HG02763 (cell line): ENCODE measurements around the gene TMEM86A.
"Not testable (repeated sequence)": the region's sequence is repeated elsewhere in the genome, so short reads cannot be mapped to it uniquely, and the experiment has no call there.

Experiments used
- ATAC-seq: cut with Tn5 transposase; IDR thresholded peaks from one replicate; pipeline ENCODE4 v1.9.1; 2021; ENCODE audit warnings: mild to moderate bottlenecking, moderate library complexity; ENCODE audit not compliant: unreplicated experiment

The TMEM86A gene, protein sequence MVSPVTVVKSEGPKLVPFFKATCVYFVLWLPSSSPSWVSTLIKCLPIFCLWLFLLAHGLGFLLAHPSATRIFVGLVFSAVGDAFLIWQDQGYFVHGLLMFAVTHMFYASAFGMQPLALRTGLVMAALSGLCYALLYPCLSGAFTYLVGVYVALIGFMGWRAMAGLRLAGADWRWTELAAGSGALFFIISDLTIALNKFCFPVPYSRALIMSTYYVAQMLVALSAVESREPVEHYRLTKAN

GRCh38 chr11:18698341-18699268 lies at the start of gene TMEM86A:
Gene TMEM86A, plus strand, starts transcription at chr11:18698779. Its CDS starts 108 bp downstream, at chr11:18698887.
- ATAC-seq, result peak; percentile 93

DNA sequence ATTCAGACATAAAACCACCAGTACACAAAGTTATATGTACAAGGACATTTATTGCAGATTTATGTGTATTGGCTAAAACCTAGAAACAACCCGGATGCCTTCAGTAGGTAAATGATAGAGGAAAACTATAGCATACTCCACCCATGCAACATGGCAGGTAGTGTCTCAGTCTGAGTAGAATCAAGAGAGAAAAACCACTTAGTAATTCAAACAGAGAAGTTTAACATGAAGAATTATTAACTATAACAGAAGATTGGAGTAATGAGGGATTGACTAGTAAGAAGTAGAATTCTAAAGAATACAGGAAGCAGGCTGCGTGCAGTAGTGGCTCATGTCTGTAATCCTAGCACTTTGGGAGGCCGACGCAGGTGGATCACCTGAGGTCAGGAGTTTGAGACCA lies 48.2 kb upstream of the TMEM86A start:
- ATAC-seq, result no peak

- ATAC-seq, result no peak
Observed at GRCh38 chr11:18650859-18651557, 47.6 kb upstream of the TMEM86A start.

GRCh38 chr11:18657673-18658072 lies 40.9 kb upstream of the TMEM86A start:
- no peak for ATAC-seq

DNA sequence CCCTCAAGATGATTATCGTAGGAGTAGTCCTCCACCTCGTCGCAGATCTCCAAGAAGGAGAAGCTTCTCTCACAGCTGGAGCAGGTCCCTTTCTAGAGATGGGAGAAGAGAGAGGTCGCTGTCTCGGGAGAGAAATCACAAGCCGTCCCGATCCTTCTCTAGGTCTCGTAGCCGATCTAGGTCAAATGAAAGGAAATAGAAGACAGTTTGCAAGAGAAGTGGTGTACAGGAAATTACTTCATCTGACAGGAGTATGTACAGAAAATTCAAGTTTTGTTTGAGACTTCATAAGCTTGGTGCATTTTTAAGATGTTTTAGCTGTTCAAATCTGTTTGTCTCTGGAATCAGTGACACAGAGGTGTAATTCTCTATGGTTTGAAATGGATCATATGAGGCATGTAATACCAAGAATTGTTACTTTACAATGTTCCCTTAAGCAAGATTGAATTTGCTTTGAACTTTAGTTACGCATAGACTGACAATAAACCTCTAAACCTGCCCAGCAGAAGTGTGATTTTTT lies 33.2 kb upstream of the TMEM86A start:
- not testable (repeated sequence) for ATAC-seq

- no peak for ATAC-seq
Observed at GRCh38 chr11:18668131-18668530, 30.4 kb upstream of the TMEM86A start.

DNA sequence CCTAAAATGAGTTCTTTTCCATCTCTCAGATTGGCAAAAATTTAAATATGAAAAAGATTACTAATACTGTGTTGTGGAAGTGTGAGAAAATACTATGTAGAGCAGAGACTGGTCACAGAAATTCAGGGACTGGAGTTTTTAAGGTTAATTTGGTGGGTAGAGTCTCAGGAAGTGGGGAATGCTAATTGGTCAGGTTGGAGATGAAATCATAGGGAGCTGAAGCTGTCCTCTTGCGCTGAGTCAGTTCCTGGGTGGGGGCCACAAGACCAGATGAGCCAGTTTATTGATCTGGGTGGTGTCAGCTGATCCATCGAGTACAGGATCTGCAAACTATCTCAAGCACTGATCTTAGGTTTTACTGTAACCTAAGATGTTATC lies 29.4 kb upstream of the TMEM86A start:
- no peak for ATAC-seq

- no peak for ATAC-seq
Observed at GRCh38 chr11:18669711-18670110, 28.9 kb upstream of the TMEM86A start.

DNA sequence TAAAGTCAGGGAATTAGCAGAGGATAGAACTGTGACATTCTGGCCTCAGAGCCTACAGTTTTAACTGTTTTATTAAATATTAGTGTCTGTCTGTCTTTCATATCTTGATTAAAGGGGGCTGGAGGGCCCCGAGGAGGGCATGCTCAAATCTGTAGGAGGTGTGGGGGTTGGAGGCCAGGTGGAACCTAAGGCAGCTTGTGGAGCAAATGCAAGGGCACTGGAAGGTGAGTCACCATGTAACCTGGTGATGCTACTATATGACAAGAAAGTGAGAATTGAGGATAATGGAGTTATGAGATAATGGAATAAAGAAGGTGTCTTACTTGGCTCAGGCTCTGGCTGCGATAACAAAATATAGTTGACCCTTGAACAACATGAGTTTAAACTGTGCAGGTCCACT lies 27.3 kb upstream of the TMEM86A start:
- no peak for ATAC-seq

DNA sequence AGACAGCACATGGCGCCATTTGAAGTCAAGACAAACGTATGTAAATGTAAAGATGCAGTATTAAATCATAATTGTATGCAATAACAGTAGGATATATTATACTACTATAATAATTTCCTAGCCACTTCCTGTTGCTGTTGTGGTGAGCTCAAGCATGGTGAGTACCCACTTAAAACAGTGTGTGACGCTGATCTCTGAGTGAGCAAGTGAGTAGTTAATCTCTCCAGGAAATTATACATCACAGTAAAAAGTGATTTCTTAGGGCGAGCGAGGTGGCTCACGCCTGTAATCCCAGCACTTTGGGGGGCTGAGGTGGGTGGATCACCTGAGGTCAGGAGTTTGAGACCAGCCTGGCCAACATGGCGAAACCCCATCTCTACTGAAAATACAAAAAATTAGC lies 26.4 kb upstream of the TMEM86A start:
- ATAC-seq, result not testable (repeated sequence)

DNA sequence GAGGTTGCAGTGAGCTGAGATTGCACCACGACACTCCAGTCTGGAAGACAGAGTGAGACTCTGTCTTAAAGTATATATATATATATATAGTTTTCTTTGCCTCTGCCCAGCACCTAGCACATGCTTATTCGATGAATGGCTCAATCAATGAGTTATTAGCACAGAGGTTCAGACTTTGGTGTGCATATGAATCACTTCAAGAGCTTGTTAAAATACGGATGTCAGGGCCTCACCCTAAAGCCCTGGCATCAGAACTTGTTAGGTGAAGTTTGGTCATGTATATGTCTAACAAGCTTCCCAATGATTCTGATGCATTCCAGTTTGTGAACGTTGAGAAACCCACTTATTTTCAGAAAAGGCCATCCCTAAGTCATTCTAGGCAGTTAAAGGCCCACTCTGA lies 21.8 kb upstream of the TMEM86A start:
- no peak for ATAC-seq

DNA sequence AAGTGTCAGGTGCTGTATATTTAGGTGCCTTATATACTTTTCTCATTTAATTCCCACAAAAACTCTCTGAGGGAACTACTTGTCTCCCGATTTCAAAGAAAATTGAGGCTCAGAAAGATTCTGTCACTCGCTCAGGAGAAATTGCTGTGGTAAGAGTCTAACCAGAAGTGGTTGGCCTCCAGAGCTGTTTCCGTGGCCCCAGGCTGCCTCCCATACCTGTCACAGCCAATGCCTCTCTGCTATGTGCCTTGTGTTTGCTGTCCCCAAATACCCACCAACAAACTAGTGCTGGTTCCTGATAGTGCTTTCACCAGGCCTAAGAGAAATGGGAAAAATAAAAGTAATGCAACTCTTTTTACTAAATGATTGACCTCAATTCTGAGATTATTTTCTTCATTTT lies 21.0 kb upstream of the TMEM86A start:
- no peak for ATAC-seq

GRCh38 chr11:18681949-18682348 lies 16.6 kb upstream of the TMEM86A start:
- not testable (repeated sequence) for ATAC-seq

DNA sequence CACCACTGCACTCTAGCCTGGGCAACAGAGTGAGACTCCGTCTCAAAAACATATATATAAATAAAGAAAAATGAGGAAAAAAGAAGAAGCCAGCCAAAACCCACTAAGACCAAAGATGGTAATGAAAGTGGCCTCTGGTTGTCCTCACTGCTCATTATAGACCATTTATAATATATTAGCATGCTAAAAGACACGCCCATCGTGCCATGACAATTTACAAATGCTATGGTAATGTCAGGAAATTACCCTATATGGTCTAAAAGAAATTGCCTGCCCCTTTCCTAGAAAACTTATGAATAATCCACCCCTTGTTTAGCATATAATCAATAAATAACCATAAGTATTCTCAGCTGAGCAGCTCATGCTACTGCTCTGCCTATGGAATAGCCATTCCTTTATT lies 16.1 kb upstream of the TMEM86A start:
- no peak for ATAC-seq

DNA sequence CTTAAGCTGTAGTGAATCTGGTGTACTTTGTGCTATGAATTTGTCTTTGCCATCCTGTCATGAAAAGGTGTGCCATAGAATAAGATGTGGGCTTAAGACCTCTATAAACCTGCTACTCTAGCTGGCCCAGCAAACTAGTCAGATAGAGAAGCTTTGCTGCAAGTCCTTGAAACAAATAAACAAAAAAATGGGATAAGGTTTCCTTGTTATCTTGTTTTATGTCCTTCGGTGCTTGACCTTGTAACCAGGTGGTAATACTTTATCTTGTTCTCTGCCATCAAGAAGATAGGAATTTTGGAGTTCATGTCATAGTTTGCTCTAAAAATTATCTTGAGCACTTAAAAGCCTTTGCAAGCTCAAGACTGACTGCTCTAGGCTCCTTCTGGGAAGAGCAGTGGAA lies 14.3 kb upstream of the TMEM86A start:
- ATAC-seq, result no peak

DNA sequence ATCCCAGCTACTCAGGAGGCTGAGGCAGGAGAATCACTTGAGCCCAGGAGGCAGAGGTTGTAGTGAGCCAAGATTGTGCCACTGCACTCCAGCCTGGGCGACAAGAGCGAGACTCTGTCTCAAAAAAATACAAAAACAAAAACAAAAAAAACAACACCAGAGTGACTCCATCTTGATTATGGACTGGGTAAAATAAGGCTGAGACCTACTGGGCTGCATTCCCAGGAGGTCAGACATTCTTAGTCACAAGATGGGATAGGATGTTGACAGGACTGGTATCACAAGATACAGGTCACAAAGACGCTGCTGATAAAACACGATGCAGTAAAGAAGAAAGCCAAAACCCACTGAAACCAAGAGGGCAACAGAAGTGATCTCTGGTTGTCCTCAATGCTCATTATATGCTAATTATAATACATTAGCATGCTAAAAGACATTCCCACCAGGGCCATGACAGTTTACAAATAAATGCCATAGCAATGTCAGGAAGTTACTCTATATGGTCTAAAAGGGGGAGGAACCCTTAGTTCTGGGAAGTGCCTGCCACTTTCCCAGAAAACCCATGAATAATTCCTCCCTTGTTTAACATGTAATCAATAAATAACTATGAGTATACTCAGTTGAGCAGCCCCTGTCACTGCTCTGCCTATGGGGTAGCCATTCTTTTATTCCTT lies 7.0 kb upstream of the TMEM86A start:
- ATAC-seq, result not testable (repeated sequence)

DNA sequence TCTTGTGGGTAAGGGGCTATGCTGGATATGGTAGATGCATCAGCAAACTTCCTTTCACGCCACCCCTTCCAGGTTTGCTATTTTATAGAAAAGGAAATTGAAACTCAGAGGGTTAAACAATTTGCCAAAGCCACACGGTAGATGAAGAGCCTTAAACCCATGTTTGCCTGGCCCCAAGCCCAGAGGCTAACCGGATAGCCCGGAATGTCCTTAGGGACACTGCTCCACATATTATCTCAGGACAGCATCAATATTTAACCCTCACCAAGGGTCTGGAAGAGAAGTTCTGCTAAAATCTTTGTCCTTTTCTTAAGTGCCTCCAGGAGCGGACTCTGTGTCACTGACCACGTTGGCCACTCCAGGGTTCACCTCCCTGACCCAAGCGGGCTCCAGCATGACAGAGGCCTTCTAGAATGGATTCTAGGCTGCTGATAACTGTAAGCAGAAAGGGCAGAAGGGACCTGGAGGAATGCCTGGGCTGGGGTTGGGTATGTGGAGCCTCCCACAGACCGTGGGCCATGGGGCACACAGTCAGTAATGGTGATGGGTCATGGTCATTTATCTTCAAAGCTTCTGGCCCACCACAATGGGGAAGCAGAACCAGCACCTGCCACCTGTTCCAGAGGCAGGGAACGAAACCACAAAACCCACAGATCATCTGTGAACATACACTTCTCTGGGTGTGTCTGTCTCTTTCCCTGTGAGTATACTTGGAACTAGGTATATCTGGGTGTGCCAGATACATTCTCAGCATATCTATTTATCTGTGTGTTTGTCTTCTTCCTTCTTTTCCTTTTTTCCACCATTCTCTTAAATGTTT lies 5.4 kb upstream of the TMEM86A start:
- ATAC-seq, result no peak

GRCh38 chr11:18696638-18697225 lies 1.8 kb upstream of the TMEM86A start:
- ATAC-seq, result no peak

DNA sequence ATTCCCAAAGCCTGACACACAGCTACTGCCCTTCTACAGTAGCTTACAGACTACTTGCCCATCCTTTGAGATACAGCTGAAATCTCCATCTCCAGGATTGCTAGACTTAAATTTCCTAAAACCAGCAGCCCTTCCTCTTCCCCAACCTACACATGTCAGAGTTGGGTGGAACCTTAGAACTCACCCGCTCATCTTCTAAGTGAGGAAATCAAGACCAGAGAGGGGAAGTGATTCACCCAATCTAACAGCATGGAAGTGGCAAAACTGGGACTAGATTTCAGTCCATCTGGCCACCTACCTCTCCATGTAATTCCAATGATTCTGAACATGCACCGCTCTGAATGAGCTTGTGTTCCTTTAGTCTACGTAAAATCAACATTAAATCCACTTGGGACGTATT lies 1.0 kb upstream of the TMEM86A start:
- ATAC-seq, result no peak

DNA sequence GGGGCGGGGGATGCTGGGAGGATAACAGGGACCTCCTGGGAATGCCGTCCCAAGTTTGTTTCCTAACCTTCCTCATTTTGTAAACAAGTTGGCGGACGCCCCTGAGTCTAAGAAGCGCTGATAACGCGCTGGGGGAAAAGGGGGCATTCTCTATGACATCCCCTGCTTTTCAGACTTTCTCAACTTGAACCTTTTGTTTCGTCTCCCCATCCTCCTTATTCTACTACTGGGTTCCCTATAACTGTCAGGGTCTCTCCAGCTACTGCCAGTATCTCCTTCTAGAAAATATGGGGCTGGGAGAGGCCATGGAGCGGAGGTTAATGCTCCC lies 654 bp downstream of the TMEM86A start:
- ATAC-seq, result no peak
